HG02870 (cell line): ENCODE data around the gene NHERF1.
A peak's percentile ranks its signal among the peaks of the same experiment; 100 is the strongest.

Experiments used
- ATAC-seq: cut with Tn5 transposase; IDR thresholded peaks from one replicate; pipeline ENCODE4 v1.9.1; 2021; ENCODE audit warnings: mild to moderate bottlenecking, moderate library complexity; ENCODE audit not compliant: unreplicated experiment

The NHERF1 gene

GRCh38 chr17:74748529-74749278 lies at the start of gene NHERF1:
Gene NHERF1 (plus strand): TSS chr17:74748628. CDS start chr17:74748847, 219 bp downstream.
- ATAC-seq: peak; percentile 85

GRCh38 chr17:74699236-74699635 lies 49.2 kb upstream of the NHERF1 start:
- ATAC-seq: no peak

- ATAC-seq: no peak
Measured at GRCh38 chr17:74702116-74702871, 46.1 kb upstream of the NHERF1 start.

- no peak for ATAC-seq
Measured at GRCh38 chr17:74703311-74703710, 45.1 kb upstream of the NHERF1 start.

- ATAC-seq: no peak
Measured at GRCh38 chr17:74704544-74704943, 43.9 kb upstream of the NHERF1 start.

- ATAC-seq: no peak
Measured at GRCh38 chr17:74711058-74711824, 37.2 kb upstream of the NHERF1 start.

- no peak for ATAC-seq
Measured at GRCh38 chr17:74712301-74712700, 36.1 kb upstream of the NHERF1 start.

- ATAC-seq: no peak
Measured at GRCh38 chr17:74712756-74713155, 35.7 kb upstream of the NHERF1 start, which contains the start of gene CD300LF. Gene CD300LF (minus strand): TSS chr17:74712923. CDS start chr17:74712866, 57 bp downstream.

- no peak for ATAC-seq
Measured at GRCh38 chr17:74713171-74713755, 35.2 kb upstream of the NHERF1 start.

- no peak for ATAC-seq
Measured at GRCh38 chr17:74715144-74715543, 33.3 kb upstream of the NHERF1 start.

- no peak for ATAC-seq
Measured at GRCh38 chr17:74720506-74720905, 27.9 kb upstream of the NHERF1 start.

GRCh38 chr17:74722782-74723181 lies 25.6 kb upstream of the NHERF1 start:
- ATAC-seq: no peak

- no peak for ATAC-seq
Measured at GRCh38 chr17:74723891-74724290, 24.5 kb upstream of the NHERF1 start.

- no peak for ATAC-seq
Measured at GRCh38 chr17:74725111-74725510, 23.3 kb upstream of the NHERF1 start.

- ATAC-seq: no peak
Measured at GRCh38 chr17:74728033-74728701, 20.3 kb upstream of the NHERF1 start.

GRCh38 chr17:74728702-74729075 lies 19.7 kb upstream of the NHERF1 start:
- no peak for ATAC-seq

GRCh38 chr17:74729368-74729767 lies 19.1 kb upstream of the NHERF1 start:
- no peak for ATAC-seq

GRCh38 chr17:74729866-74730265 lies 18.6 kb upstream of the NHERF1 start:
- no peak for ATAC-seq

GRCh38 chr17:74730491-74731346 lies 17.7 kb upstream of the NHERF1 start:
- no peak for ATAC-seq

- no peak for ATAC-seq
Measured at GRCh38 chr17:74731347-74731605, 17.2 kb upstream of the NHERF1 start.
